ENCODE measurements around the gene SELENOP. TPM values are rescaled to one million over a fixed set of nuclear protein-coding genes. Genes with fewer than 3 reads are reported as not detected.
"Not testable (repeated sequence)": the region's sequence is repeated elsewhere in the genome, so short reads cannot be mapped to it uniquely, and the experiment has no call there.

Gene SELENOP
- total and polyA plus RNA-seq, 9 donors = 99.1 to 268 (median 122) TPM

GRCh38 chr5:42848545-42848944 is 36.9 kb upstream of the SELENOP start:
- Histone ChIP-seq H3K27ac (ENCODE audit: low read length) (no peak overlapping the region), H3K9me3 (replicated peaks; ENCODE audit: control insufficient read depth, low read depth, low read length) (no peaks in the 10 kb centered on the region), H3K36me3 (ENCODE audit: control insufficient read depth, insufficient read depth, low read length) (no peaks in the 10 kb centered on the region), H3K4me1 (ENCODE audit: control insufficient read depth, insufficient read depth, low read length) (no peaks in the 10 kb centered on the region), H3K27me3 (ENCODE audit: control insufficient read depth, insufficient read depth, low read length) (no peaks in the 10 kb centered on the region), H3K4me3 (ENCODE audit: low read length) (no peak overlapping the region)
- no CpG with 5 or more reads among the region's 2 CpGs for WGBS (ENCODE audit: insufficient coverage)
- DNase-seq = no peak

GRCh38 chr5:42844408-42844807 is 32.7 kb upstream of the SELENOP start:
- not testable (repeated sequence) for H3K4me3 ChIP-seq (ENCODE audit: low read length); H3K9me3 ChIP-seq (replicated peaks; ENCODE audit: control insufficient read depth, low read depth, low read length); H3K4me1 ChIP-seq (ENCODE audit: control insufficient read depth, insufficient read depth, low read length); H3K36me3 ChIP-seq (ENCODE audit: control insufficient read depth, insufficient read depth, low read length); DNase-seq; H3K27me3 ChIP-seq (ENCODE audit: control insufficient read depth, insufficient read depth, low read length); H3K27ac ChIP-seq (ENCODE audit: low read length)
- no CpG with 5 or more reads among the region's 4 CpGs for WGBS (ENCODE audit: insufficient coverage)

- no peaks in the 10 kb centered on the region for H3K27me3 ChIP-seq (ENCODE audit: control insufficient read depth, insufficient read depth, low read length)
Observed at GRCh38 chr5:42843675-42844292, 32.1 kb upstream of the SELENOP start.

GRCh38 chr5:42842921-42843641 is 31.4 kb upstream of the SELENOP start:
- Histone ChIP-seq H3K27me3 (ENCODE audit: control insufficient read depth, insufficient read depth, low read length) (no peaks in the 10 kb centered on the region), H3K4me1 (ENCODE audit: control insufficient read depth, insufficient read depth, low read length) (peaks cover 7% of the 10 kb centered on the region), H3K4me3 (ENCODE audit: low read length) (no peak overlapping the region), H3K27ac (ENCODE audit: low read length) (peak overlapping the region; percentile 11), H3K36me3 (ENCODE audit: control insufficient read depth, insufficient read depth, low read length) (no peaks in the 10 kb centered on the region), H3K9me3 (replicated peaks; ENCODE audit: control insufficient read depth, low read depth, low read length) (no peaks in the 10 kb centered on the region)
- 80% methylated on average over 1 of the region's 4 CpGs for WGBS (ENCODE audit: insufficient coverage)
- DNase-seq = peak; percentile 70

More at GRCh38 chr5:42843675-42844292, 32.1 kb upstream of the SELENOP start:
- H3K9me3 ChIP-seq (replicated peaks; ENCODE audit: control insufficient read depth, low read depth, low read length) = no peaks in the 10 kb centered on the region
- H3K27ac ChIP-seq (ENCODE audit: low read length) = no peak overlapping the region
- 92% methylated on average over 2 of the region's 3 CpGs for WGBS (ENCODE audit: insufficient coverage)
- no peak for DNase-seq
- no peak overlapping the region for H3K4me3 ChIP-seq (ENCODE audit: low read length)
- no peaks in the 10 kb centered on the region for H3K36me3 ChIP-seq (ENCODE audit: control insufficient read depth, insufficient read depth, low read length)
- peaks cover 7% of the 10 kb centered on the region for H3K4me1 ChIP-seq (ENCODE audit: control insufficient read depth, insufficient read depth, low read length)

GRCh38 chr5:42840842-42841567 is 29.3 kb upstream of the SELENOP start:
- Histone ChIP-seq H3K4me3 (ENCODE audit: low read length) (no peak overlapping the region), H3K27me3 (ENCODE audit: control insufficient read depth, insufficient read depth, low read length) (no peaks in the 10 kb centered on the region), H3K9me3 (replicated peaks; ENCODE audit: control insufficient read depth, low read depth, low read length) (no peaks in the 10 kb centered on the region), H3K4me1 (ENCODE audit: control insufficient read depth, insufficient read depth, low read length) (peaks cover 7% of the 10 kb centered on the region), H3K27ac (ENCODE audit: low read length) (no peak overlapping the region), H3K36me3 (ENCODE audit: control insufficient read depth, insufficient read depth, low read length) (no peaks in the 10 kb centered on the region)
- 60% methylated on average over 1 of the region's 5 CpGs for WGBS (ENCODE audit: insufficient coverage)
- no peak for DNase-seq

GRCh38 chr5:42840269-42840668 is 28.6 kb upstream of the SELENOP start:
- H3K27me3 ChIP-seq (ENCODE audit: control insufficient read depth, insufficient read depth, low read length) = no peaks in the 10 kb centered on the region
- H3K4me3 ChIP-seq (ENCODE audit: low read length) = no peak overlapping the region
- no peaks in the 10 kb centered on the region for H3K36me3 ChIP-seq (ENCODE audit: control insufficient read depth, insufficient read depth, low read length)
- peaks cover 7% of the 10 kb centered on the region for H3K4me1 ChIP-seq (ENCODE audit: control insufficient read depth, insufficient read depth, low read length)
- peak overlapping the region; percentile 31 for H3K27ac ChIP-seq (ENCODE audit: low read length)
- peak; percentile 94 for DNase-seq
- WGBS (ENCODE audit: insufficient coverage) = 57% methylated on average over 1 of the region's 6 CpGs
- no peaks in the 10 kb centered on the region for H3K9me3 ChIP-seq (replicated peaks; ENCODE audit: control insufficient read depth, low read depth, low read length)

GRCh38 chr5:42839196-42839595 is 27.5 kb upstream of the SELENOP start:
- DNase-seq = no peak
- Histone ChIP-seq H3K36me3 (ENCODE audit: control insufficient read depth, insufficient read depth, low read length) (no peaks in the 10 kb centered on the region), H3K4me1 (ENCODE audit: control insufficient read depth, insufficient read depth, low read length) (peaks cover 7% of the 10 kb centered on the region), H3K4me3 (ENCODE audit: low read length) (no peak overlapping the region), H3K9me3 (replicated peaks; ENCODE audit: control insufficient read depth, low read depth, low read length) (no peaks in the 10 kb centered on the region), H3K27me3 (ENCODE audit: control insufficient read depth, insufficient read depth, low read length) (no peaks in the 10 kb centered on the region), H3K27ac (ENCODE audit: low read length) (no peak overlapping the region)
- no CpG with 5 or more reads among the region's 3 CpGs for WGBS (ENCODE audit: insufficient coverage)

GRCh38 chr5:42837601-42838000 is 25.9 kb upstream of the SELENOP start:
- WGBS (ENCODE audit: insufficient coverage) = 40% methylated on average over 1 of the region's 3 CpGs
- H3K9me3 ChIP-seq (replicated peaks; ENCODE audit: control insufficient read depth, low read depth, low read length) = no peaks in the 10 kb centered on the region
- H3K27ac ChIP-seq (ENCODE audit: low read length) = no peak overlapping the region
- no peak overlapping the region for H3K4me3 ChIP-seq (ENCODE audit: low read length)
- DNase-seq = peak; percentile 59
- H3K27me3 ChIP-seq (ENCODE audit: control insufficient read depth, insufficient read depth, low read length) = no peaks in the 10 kb centered on the region
- H3K4me1 ChIP-seq (ENCODE audit: control insufficient read depth, insufficient read depth, low read length) = peaks cover 7% of the 10 kb centered on the region
- no peaks in the 10 kb centered on the region for H3K36me3 ChIP-seq (ENCODE audit: control insufficient read depth, insufficient read depth, low read length)

GRCh38 chr5:42836070-42836769 is 24.5 kb upstream of the SELENOP start:
- no peaks in the 10 kb centered on the region for H3K9me3 ChIP-seq (replicated peaks; ENCODE audit: control insufficient read depth, low read depth, low read length)
- H3K27ac ChIP-seq (ENCODE audit: low read length) = no peak overlapping the region
- no peak overlapping the region for H3K4me3 ChIP-seq (ENCODE audit: low read length)
- H3K27me3 ChIP-seq (ENCODE audit: control insufficient read depth, insufficient read depth, low read length) = no peaks in the 10 kb centered on the region
- WGBS (ENCODE audit: insufficient coverage) = 98% methylated on average over 23 of the region's 25 CpGs
- H3K36me3 ChIP-seq (ENCODE audit: control insufficient read depth, insufficient read depth, low read length) = no peaks in the 10 kb centered on the region
- H3K4me1 ChIP-seq (ENCODE audit: control insufficient read depth, insufficient read depth, low read length) = peaks cover 7% of the 10 kb centered on the region
- no peak for DNase-seq

- H3K27ac ChIP-seq (ENCODE audit: low read length) = no peak overlapping the region
- no peak for DNase-seq
- H3K4me1 ChIP-seq (ENCODE audit: control insufficient read depth, insufficient read depth, low read length) = no peaks in the 10 kb centered on the region
- no peaks in the 10 kb centered on the region for H3K36me3 ChIP-seq (ENCODE audit: control insufficient read depth, insufficient read depth, low read length)
- H3K4me3 ChIP-seq (ENCODE audit: low read length) = no peak overlapping the region
- WGBS (ENCODE audit: insufficient coverage) = 96% methylated on average over 4 of the region's 5 CpGs
- H3K27me3 ChIP-seq (ENCODE audit: control insufficient read depth, insufficient read depth, low read length) = no peaks in the 10 kb centered on the region
- H3K9me3 ChIP-seq (replicated peaks; ENCODE audit: control insufficient read depth, low read depth, low read length) = no peaks in the 10 kb centered on the region
Observed at GRCh38 chr5:42832060-42832459, 20.4 kb upstream of the SELENOP start.
